ENCODE data around the gene FILIP1L. TPM values are rescaled to one million over a fixed set of nuclear protein-coding genes. Genes with fewer than 3 reads are reported as not detected.
A peak's percentile ranks its signal among the peaks of the same experiment; 100 is the strongest.

FILIP1L gene
- total RNA-seq, 1 donor from 2014 or later = 33.4 TPM

GRCh38 chr3:100030914-100031425, 83.3 kb downstream of the FILIP1L start:
- DNase-seq (ENCODE audit: low read depth) = no peak
- TF ChIP-seq CTCF (conservative IDR thresholded peaks at IDR 0.05; ENCODE audit: low read depth, low read length) = no peak
- H3K4me3 ChIP-seq (ENCODE audit: low read depth, low read length) = no peak overlapping the region

- TF ChIP-seq CTCF (conservative IDR thresholded peaks at IDR 0.05; ENCODE audit: low read depth, low read length) = no peak
- no peak overlapping the region for H3K4me3 ChIP-seq (ENCODE audit: low read depth, low read length)
- peak; percentile 75 for DNase-seq (ENCODE audit: low read depth)
Measured at GRCh38 chr3:100030346-100030745, 84.0 kb downstream of the FILIP1L start.

GRCh38 chr3:100029689-100030088, 84.6 kb downstream of the FILIP1L start:
- TF ChIP-seq CTCF (conservative IDR thresholded peaks at IDR 0.05; ENCODE audit: low read depth, low read length) = no peak
- H3K4me3 ChIP-seq (ENCODE audit: low read depth, low read length) = no peak overlapping the region
- no peak for DNase-seq (ENCODE audit: low read depth)

GRCh38 chr3:100029052-100029451, 85.2 kb downstream of the FILIP1L start:
- no peak overlapping the region for H3K4me3 ChIP-seq (ENCODE audit: low read depth, low read length)
- TF ChIP-seq CTCF (conservative IDR thresholded peaks at IDR 0.05; ENCODE audit: low read depth, low read length) = no peak
- DNase-seq (ENCODE audit: low read depth) = no peak

- no peak for TF ChIP-seq CTCF (conservative IDR thresholded peaks at IDR 0.05; ENCODE audit: low read depth, low read length)
- no peak for DNase-seq (ENCODE audit: low read depth)
- H3K4me3 ChIP-seq (ENCODE audit: low read depth, low read length) = no peak overlapping the region
Measured at GRCh38 chr3:100027321-100027720, 87.0 kb downstream of the FILIP1L start.

GRCh38 chr3:100024520-100025303, 89.6 kb downstream of the FILIP1L start:
- TF ChIP-seq CTCF (conservative IDR thresholded peaks at IDR 0.05; ENCODE audit: low read depth, low read length) = no peak
- no peak overlapping the region for H3K4me3 ChIP-seq (ENCODE audit: low read depth, low read length)
- DNase-seq (ENCODE audit: low read depth) = no peak

GRCh38 chr3:100023595-100023994, 90.7 kb downstream of the FILIP1L start:
- no peak for DNase-seq (ENCODE audit: low read depth)
- TF ChIP-seq CTCF (conservative IDR thresholded peaks at IDR 0.05; ENCODE audit: low read depth, low read length) = no peak
- no peak overlapping the region for H3K4me3 ChIP-seq (ENCODE audit: low read depth, low read length)
